ENCODE data around the gene MED14.

Gene MED14

DNA sequence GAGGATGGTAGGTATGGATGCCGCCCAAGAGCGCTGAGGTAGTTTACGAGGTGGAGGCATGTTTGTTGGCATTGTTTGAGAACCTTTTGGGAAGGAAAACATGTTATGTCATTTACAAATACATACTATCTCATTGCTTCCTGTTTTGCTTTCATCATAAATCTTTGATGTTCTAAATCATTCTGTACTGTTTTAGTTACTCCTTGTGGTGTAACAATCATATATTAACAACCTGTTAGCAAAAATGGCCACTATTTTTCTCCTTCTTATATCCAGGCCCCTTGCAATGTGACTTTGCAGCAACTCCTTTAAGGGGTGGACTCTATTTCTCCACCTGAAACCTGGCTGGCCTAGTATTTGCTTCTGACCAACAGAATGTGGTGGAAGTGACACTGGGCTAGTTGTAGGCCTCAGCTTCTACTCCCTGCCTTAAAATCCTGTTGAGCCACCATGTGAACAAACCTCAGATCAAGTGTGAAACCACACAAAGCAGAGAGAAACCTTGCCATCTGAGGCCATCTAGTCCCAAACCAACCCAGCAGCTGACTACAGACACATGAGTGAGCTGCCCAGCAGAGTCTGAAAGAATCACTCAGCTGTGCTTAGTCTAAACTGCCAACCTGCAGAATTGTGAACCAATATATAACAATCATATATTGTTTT is 72.1 kb downstream of the MED14 start:
- FAIRE-seq = no peak

GRCh38 chrX:40661489-40661888 is 73.9 kb downstream of the MED14 start:
- no peak for FAIRE-seq

DNA sequence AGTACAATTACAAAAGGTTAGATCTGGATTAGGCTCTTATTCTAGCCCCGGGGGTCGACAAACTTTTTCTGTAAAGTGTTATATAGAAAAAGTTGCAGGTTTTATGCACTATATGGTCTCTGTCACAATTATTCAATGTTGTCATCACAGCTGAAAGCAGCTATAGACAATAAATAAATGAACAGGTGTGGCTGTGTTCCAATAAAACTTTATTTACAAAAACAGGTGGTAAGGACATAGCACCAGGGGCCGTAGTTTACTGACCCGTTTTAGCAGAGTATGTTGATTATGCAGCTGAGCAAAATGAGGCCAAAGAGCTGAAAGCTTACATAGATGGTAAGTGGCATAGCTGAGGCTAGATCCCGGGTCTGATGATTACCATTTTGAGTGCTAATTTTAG is 75.0 kb downstream of the MED14 start:
- FAIRE-seq = no peak

- no peak for FAIRE-seq
These were observed 81.8 kb downstream of the MED14 start for GRCh38 chrX:40653535-40653934.

GRCh38 chrX:40652664-40653063 is 82.7 kb downstream of the MED14 start:
- no peak for FAIRE-seq

- FAIRE-seq = peak; percentile 92
These were observed 83.6 kb downstream of the MED14 start for GRCh38 chrX:40651620-40652223.

GRCh38 chrX:40647307-40648197 is 87.8 kb downstream of the MED14 start, which contains the start of gene CXorf38:
CXorf38 (minus strand) TSS chrX:40647561; CDS start chrX:40647520, 41 bp downstream.
- no peak for FAIRE-seq

- FAIRE-seq = no peak
These were observed 88.6 kb downstream of the MED14 start for GRCh38 chrX:40646489-40647306.

- FAIRE-seq = no peak
These were observed 90.5 kb downstream of the MED14 start for GRCh38 chrX:40644821-40645358.

- no peak for FAIRE-seq
These were observed 91.2 kb downstream of the MED14 start for GRCh38 chrX:40644176-40644575.

DNA sequence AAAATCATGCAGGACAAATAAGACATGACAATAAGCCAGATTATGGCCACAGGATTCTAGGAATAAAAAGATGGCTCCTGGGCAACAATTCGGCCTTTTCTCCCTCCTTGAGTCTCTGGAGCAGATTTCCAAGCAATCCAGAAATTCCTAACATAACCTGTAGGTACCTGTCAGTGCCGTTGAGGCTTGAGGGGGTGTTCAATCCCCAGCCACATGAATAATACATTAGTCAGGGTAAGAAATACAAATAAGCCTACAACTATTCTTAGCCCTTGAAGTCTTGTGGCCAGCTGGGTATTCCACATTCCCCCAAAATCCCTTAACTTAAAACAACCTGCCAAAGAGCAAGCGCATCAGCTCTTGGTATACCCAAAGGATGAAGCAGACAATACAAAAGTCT is 97.7 kb downstream of the MED14 start:
- FAIRE-seq = no peak

- no peak for FAIRE-seq
These were observed 103.1 kb downstream of the MED14 start for GRCh38 chrX:40632199-40632598.

DNA sequence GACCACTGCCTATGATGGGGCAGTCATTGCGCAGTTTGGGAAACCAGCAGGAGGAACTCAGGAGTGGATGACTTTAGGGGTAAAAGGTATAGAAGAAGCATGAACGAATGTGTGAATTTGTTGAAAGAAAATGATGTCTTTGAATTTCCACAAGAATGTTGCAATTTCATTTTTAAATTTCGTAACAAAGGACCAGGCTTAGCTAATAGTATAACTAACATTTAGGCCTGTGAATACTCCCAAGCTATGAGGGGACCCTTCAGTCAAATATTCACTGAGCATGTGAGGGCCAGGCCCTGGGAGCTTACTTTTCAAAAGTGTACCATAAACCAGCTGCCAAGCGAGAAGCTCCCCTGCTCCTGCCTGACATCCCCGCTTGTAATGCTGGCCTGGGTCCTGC is 106.8 kb downstream of the MED14 start:
- no peak for FAIRE-seq

DNA sequence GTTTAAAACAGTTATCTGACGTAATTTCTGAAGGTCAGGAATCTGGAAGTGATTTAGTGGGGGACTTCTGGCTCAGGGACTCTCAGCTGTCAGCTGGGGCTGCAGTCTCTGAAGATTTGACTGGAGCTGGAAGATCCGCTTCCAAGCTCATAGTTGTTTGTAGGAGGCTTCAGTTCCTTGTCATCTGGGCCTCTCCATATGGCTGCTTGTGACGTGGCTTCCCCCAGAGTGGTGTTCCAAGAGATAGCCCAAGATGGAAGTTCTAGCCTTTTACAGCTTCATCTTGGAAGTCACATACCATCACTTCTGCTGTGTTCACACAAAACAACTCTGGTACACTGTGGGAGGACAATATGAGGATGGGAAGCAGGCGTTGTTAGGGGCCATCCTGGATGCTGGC is 110.0 kb downstream of the MED14 start:
- FAIRE-seq = no peak

- FAIRE-seq = no peak
These were observed 111.7 kb downstream of the MED14 start for GRCh38 chrX:40623665-40624064.

GRCh38 chrX:40623139-40623536 is 112.2 kb downstream of the MED14 start, which contains the start of gene MPC1L:
MPC1L (plus strand) TSS chrX:40623428; CDS start chrX:40623566, 138 bp downstream.
- FAIRE-seq = no peak

- FAIRE-seq = no peak
These were observed 112.7 kb downstream of the MED14 start for GRCh38 chrX:40622479-40623138.

- FAIRE-seq = no peak
These were observed 117.8 kb downstream of the MED14 start for GRCh38 chrX:40617566-40617965.

DNA sequence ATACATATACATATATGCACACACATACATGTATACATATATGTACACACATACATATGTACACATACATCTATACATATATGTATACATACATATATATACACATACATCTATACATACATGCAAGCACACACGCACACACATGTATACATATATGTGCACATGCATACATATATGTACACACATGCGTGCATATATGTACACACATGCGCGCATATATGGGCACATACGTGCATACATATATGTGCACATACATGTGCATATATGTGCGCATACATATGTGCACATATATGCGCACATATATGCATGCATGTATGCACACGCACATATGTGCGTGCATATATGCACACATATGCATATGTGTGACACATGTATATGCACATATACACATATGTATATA is 119.4 kb downstream of the MED14 start:
- no peak for FAIRE-seq

- no peak for FAIRE-seq
These were observed 122.8 kb downstream of the MED14 start for GRCh38 chrX:40612511-40612910.

- no peak for FAIRE-seq
These were observed 128.0 kb downstream of the MED14 start for GRCh38 chrX:40607381-40607780.

DNA sequence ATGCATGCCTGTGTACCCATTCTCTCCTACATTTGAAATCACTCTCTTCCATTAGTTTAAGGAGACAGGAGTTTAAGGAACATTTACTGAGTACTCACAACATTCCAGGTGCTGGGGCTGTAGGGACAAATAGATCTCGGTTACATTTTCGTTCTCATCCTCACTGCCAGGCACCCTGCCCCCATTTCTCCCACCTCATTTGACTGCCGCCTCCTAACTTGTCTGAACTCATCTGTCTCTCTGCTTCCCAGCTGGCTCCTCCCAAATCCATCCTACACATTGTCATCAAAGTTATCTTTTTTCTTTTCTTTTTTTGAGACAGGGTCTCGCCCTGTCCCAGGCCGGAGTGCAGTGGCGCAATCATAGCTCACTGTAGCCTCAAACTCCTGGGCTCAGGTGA is 131.9 kb downstream of the MED14 start:
- FAIRE-seq = no peak

All from endometrium (tissue), 2 donors.